MCF 10A (cell line): ENCODE measurements around the gene KRTAP10-3. TPM values are rescaled to one million over a fixed set of nuclear protein-coding genes. Genes with fewer than 3 reads are reported as not detected.

Experiments
- BruUV-seq: library from RNA; stranded (reverse); fragments of 400-500 nt; replicated peaks from 2 replicates; lab custom pipeline; 2021; lab: Mats Ljungman, UMichigan
- CTCF ChIA-PET: fragments of 300-600 bp; sonication (Branson Sonifier 250); formaldehyde crosslinking; extraction: SDS; loops from one replicate; lab custom pipeline; 2021; ENCODE audit warnings: antibody characterized with exemption, inconsistent platforms; lab: Yijun Ruan, JAX
- POLR2A ChIA-PET: fragments of 300-600, 350-650 bp; sonication (Branson Sonifier 250); formaldehyde crosslinking; extraction: SDS; loops from one replicate; lab custom pipeline; 2020; ENCODE audit warnings: antibody characterized with exemption, inconsistent platforms; lab: Yijun Ruan, JAX
- DNase-seq: peaks from one replicate; pipeline ENCODE4 v3.0.0-alpha.2; 2018; ENCODE audit not compliant: unreplicated experiment
- H3K27ac Mint-ChIP-seq: one replicate; pipeline ENCODE4 v1.8.0; 2022; ENCODE audit warnings: mild to moderate bottlenecking, low read depth, mixed read lengths; ENCODE audit not compliant: unreplicated experiment
- H3K27me3 Mint-ChIP-seq: one replicate; pipeline ENCODE4 v1.8.0; 2022; ENCODE audit warnings: mixed read lengths; ENCODE audit not compliant: insufficient read depth, unreplicated experiment
- H3K36me3 Mint-ChIP-seq: one replicate; pipeline ENCODE4 v1.8.0; 2022; ENCODE audit warnings: mild to moderate bottlenecking, moderate library complexity, mixed read lengths; ENCODE audit not compliant: insufficient read depth, unreplicated experiment
- H3K4me1 Mint-ChIP-seq: one replicate; pipeline ENCODE4 v1.8.0; 2022; ENCODE audit warnings: mixed read lengths; ENCODE audit not compliant: insufficient read depth, unreplicated experiment
- H3K4me3 Mint-ChIP-seq: one replicate; pipeline ENCODE4 v1.8.0; 2022; ENCODE audit warnings: mild to moderate bottlenecking, moderate library complexity, mixed read lengths; ENCODE audit not compliant: unreplicated experiment
- H3K9me3 Mint-ChIP-seq: one replicate; pipeline ENCODE4 v1.8.0; 2022; ENCODE audit warnings: mixed read lengths; ENCODE audit not compliant: unreplicated experiment
- CTCF ChIP-seq: fragments of 200-600 bp; IDR thresholded peaks from one replicate; pipeline ENCODE4 v1.8.0; 2022; ENCODE audit warnings: antibody characterized with exemption, mild to moderate bottlenecking; ENCODE audit not compliant: unreplicated experiment
- intact Hi-C: fragments of 100-400 bp; cut with micrococcal nuclease; formaldehyde crosslinking; loops from 2 replicates; pipeline ENCODE4 v1.14.1; 2022
- total RNA-seq: library from RNA; stranded (reverse); gene quantifications from 2 replicates; pipeline ENCODE4 v1.2.3, GENCODE V29; 2022

KRTAP10-3 gene
- total RNA-seq, 1 experiment from 2014 or later: not detected

- BruUV-seq: no TSS peak
- Mint-ChIP-seq H3K27me3 (peaks cover 23% of the 10 kb centered on the region), H3K27ac (no peak overlapping the region), H3K36me3 (no peaks in the 10 kb centered on the region), H3K4me3 (no peak overlapping the region), H3K9me3 (no peaks in the 10 kb centered on the region), H3K4me1 (peaks cover 6% of the 10 kb centered on the region)
- intact Hi-C loops: loop anchor here (1.0 to 5.0 kb wide), 3 partner anchors 232 to 417 kb away; no protein-coding TSS in a partner anchor
- peak; percentile 86 for TF ChIP-seq CTCF
- peak; percentile 69 for DNase-seq
- POLR2A ChIA-PET: interaction anchor here (0.6 kb wide), 1 partner anchor 235 kb away, joined by 3 read pairs; no protein-coding TSS in a partner anchor
- CTCF ChIA-PET: interaction anchor here (0.5 to 4.4 kb wide), 35 partner anchors 9 to 627 kb away, joined by 3 to 60 read pairs (median 4); partner anchors contain the start of gene KRTAP12-2
Measured at GRCh38 chr21:44510508-44511218, 47.9 kb downstream of the KRTAP10-3 start.

GRCh38 chr21:44510109-44510507 is 48.5 kb downstream of the KRTAP10-3 start:
- Mint-ChIP-seq H3K4me3 (no peak overlapping the region), H3K36me3 (no peaks in the 10 kb centered on the region), H3K9me3 (no peaks in the 10 kb centered on the region), H3K4me1 (peaks cover 6% of the 10 kb centered on the region), H3K27ac (no peak overlapping the region), H3K27me3 (peaks cover 23% of the 10 kb centered on the region)
- DNase-seq: no peak
- intact Hi-C loops: loop anchor here (1.0 to 5.0 kb wide), 3 partner anchors 232 to 417 kb away; no protein-coding TSS in a partner anchor
- BruUV-seq: no TSS peak
- no peak for TF ChIP-seq CTCF
- CTCF ChIA-PET: interaction anchor here (0.5 to 4.4 kb wide), 30 partner anchors 9 to 491 kb away, joined by 3 to 60 read pairs (median 4); partner anchors contain the start of gene KRTAP12-2
- POLR2A ChIA-PET: interaction anchor here (0.6 kb wide), 1 partner anchor 236 kb away, joined by 3 read pairs; no protein-coding TSS in a partner anchor

DNA sequence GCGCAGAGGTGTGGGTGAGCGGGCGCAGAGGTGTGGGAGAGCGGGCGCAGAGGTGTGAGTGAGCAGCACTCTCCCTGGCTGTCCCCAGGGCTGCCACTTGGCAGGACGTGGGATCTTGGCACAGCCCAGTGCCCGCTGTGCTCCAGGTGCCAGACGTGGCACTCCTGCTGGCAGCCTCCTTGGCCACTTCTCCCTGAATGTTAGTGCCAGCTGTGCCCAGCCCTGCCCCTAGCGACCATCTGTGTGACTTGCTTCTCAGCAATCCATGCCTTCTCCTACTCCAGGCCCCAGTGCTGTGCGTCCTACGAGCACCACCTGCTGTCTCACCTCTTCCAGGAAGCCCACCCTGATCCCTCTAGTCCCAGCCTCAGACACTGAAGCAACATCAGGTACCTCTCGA is 49.1 kb downstream of the KRTAP10-3 start:
- H3K4me1 Mint-ChIP-seq: peaks cover 6% of the 10 kb centered on the region
- no peak overlapping the region for H3K27ac Mint-ChIP-seq
- ChIA-PET POLR2A (no interaction called here), CTCF (interaction anchor here (0.5 to 4.4 kb wide), 21 partner anchors 8 to 291 kb away, joined by 3 to 60 read pairs (median 5); no protein-coding TSS in a partner anchor)
- H3K9me3 Mint-ChIP-seq: no peaks in the 10 kb centered on the region
- peaks cover 23% of the 10 kb centered on the region for H3K27me3 Mint-ChIP-seq
- H3K4me3 Mint-ChIP-seq: no peak overlapping the region
- intact Hi-C loops: no loop called here
- BruUV-seq: no TSS peak
- peak; percentile 59 for DNase-seq
- TF ChIP-seq CTCF: peak; percentile 38
- no peaks in the 10 kb centered on the region for H3K36me3 Mint-ChIP-seq

- Mint-ChIP-seq H3K27me3 (peaks cover 23% of the 10 kb centered on the region), H3K9me3 (no peaks in the 10 kb centered on the region), H3K36me3 (no peaks in the 10 kb centered on the region), H3K4me1 (peaks cover 6% of the 10 kb centered on the region), H3K4me3 (no peak overlapping the region), H3K27ac (no peak overlapping the region)
- no peak for DNase-seq
- intact Hi-C loops: no loop called here
- CTCF ChIA-PET: interaction anchor here (1.0 to 4.4 kb wide), 6 partner anchors 9 to 285 kb away, joined by 3 to 60 read pairs (median 6); no protein-coding TSS in a partner anchor
- POLR2A ChIA-PET: no interaction called here
- no peak for TF ChIP-seq CTCF
- BruUV-seq: no TSS peak
Measured at GRCh38 chr21:44508711-44509445, 49.7 kb downstream of the KRTAP10-3 start.
